Brain microvascular endothelial cell (primary cell): Measurements from ENCODE around the gene ZNF521.

Experiments used
- DNase-seq: peaks from one replicate; pipeline ENCODE4 v3.0.0-alpha.2; 2020
- H3K27ac ChIP-seq: fragments of 250-450 bp; sonication (Bioruptor Pico); 2 replicates; pipeline ENCODE4 v1.5.1; 2020; ENCODE audit warnings: mild to moderate bottlenecking, moderate library complexity
- H3K27me3 ChIP-seq: fragments of 250-450 bp; sonication (Bioruptor Pico); replicated peaks from 2 replicates; pipeline ENCODE4 v1.5.1; 2020; ENCODE audit warnings: mild to moderate bottlenecking
- H3K36me3 ChIP-seq: fragments of 250-450 bp; sonication (Bioruptor Pico); replicated peaks from 2 replicates; pipeline ENCODE4 v1.5.1; 2020; ENCODE audit warnings: mild to moderate bottlenecking
- H3K4me3 ChIP-seq: 2 replicates; pipeline ENCODE4 v1.5.1; 2011; ENCODE audit warnings: low read depth, mild to moderate bottlenecking, control low read depth, low read length, moderate library complexity
- CTCF ChIP-seq: IDR thresholded peaks from 2 replicates; pipeline ENCODE4 v1.5.1; 2011; ENCODE audit warnings: low read depth, mild to moderate bottlenecking, moderate library complexity, low read length, control low read depth, inconsistent platforms; ENCODE audit errors: missing control alignments
- in situ Hi-C: cut with HindIII; loops from 2 replicates; pipeline ENCODE4 v1.10.0; 2017; ENCODE audit warnings: low sequenced_read_pairs, low pct_ligation_motif_present

The ZNF521 gene

DNA sequence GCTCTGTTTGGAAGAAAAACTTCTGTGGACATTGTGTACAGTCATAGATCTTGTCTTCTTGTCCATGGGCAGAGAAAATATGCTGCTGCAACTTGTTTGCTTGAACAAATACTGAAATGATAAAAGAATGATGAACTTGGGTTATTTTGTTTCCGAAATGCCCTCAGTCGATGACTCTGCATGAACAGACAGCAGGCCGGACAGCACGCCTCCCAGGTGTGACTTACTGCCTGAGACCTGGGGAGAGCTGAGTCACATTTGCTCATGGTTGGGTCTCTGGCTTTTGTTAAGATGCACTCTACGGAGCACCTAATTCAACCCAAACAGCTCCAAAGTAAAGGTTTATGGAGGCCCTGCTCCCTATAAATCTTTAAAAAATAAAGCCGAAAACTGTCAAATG, 262.5 kb downstream of the ZNF521 start:
- H3K27me3 ChIP-seq = no peaks in the 10 kb centered on the region
- no peak overlapping the region for H3K27ac ChIP-seq
- in situ Hi-C loops = no loop called here
- TF ChIP-seq CTCF = no peak
- no peak overlapping the region for H3K4me3 ChIP-seq
- no peaks in the 10 kb centered on the region for H3K36me3 ChIP-seq
- no peak for DNase-seq

- in situ Hi-C loops = no loop called here
- no peaks in the 10 kb centered on the region for H3K27me3 ChIP-seq
Observed at GRCh38 chr18:25086876-25087275, 265.1 kb downstream of the ZNF521 start.

DNA sequence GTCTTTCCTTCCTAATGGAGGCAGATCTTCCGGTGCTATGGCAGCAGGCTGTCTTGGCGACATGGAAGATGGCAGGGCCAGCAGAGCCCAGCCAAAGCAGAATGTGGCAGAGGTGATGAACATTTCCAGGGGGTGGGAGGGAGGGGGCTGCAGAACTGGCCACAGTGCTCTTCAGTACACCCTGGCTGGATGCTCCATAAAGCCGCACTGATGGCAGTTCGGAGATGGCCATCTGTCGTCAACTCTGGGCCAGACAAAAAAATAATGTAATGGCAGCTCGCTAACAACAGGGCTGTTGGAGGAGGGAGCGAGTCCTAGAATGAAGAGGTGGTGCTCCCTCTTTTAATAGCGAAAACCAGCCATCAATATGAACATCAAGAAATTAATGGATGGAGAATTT, 271.0 kb downstream of the ZNF521 start:
- no peak for TF ChIP-seq CTCF
- H3K27me3 ChIP-seq = no peaks in the 10 kb centered on the region
- DNase-seq = no peak
- H3K36me3 ChIP-seq = no peaks in the 10 kb centered on the region
- H3K4me3 ChIP-seq = no peak overlapping the region
- no peak overlapping the region for H3K27ac ChIP-seq
- in situ Hi-C loops = no loop called here

More at GRCh38 chr18:25086876-25087275, 265.1 kb downstream of the ZNF521 start:
- Histone ChIP-seq H3K36me3 (no peaks in the 10 kb centered on the region), H3K27ac (no peak overlapping the region), H3K4me3 (no peak overlapping the region)
- no peak for DNase-seq
- no peak for TF ChIP-seq CTCF

- H3K27me3 ChIP-seq = no peaks in the 10 kb centered on the region
- DNase-seq = no peak
- no peak overlapping the region for H3K4me3 ChIP-seq
- no peaks in the 10 kb centered on the region for H3K36me3 ChIP-seq
- H3K27ac ChIP-seq = no peak overlapping the region
- no peak for TF ChIP-seq CTCF
- in situ Hi-C loops = no loop called here
Observed at GRCh38 chr18:25080211-25080610, 271.8 kb downstream of the ZNF521 start.

GRCh38 chr18:25077944-25078723, 273.8 kb downstream of the ZNF521 start:
- no peak for TF ChIP-seq CTCF
- no peak for DNase-seq
- in situ Hi-C loops = no loop called here
- H3K27me3 ChIP-seq = no peaks in the 10 kb centered on the region
- H3K4me3 ChIP-seq = no peak overlapping the region
- H3K27ac ChIP-seq = no peak overlapping the region
- no peaks in the 10 kb centered on the region for H3K36me3 ChIP-seq
